HCT116 (cell line): ENCODE measurements around the gene ERC1. TPM values are rescaled to one million over a fixed set of nuclear protein-coding genes. Genes with fewer than 3 reads are reported as not detected.

ENCODE experiments used
- ATAC-seq: fragments of 200-7000 bp; cut with Tn5 transposase; 2 replicates; pipeline ENCODE4 v1.9.1; 2020; ENCODE audit warnings: mild to moderate bottlenecking, moderate library complexity
- BruUV-seq: library from RNA; stranded (reverse); fragments of 400-500 nt; replicated peaks from 2 replicates; lab custom pipeline; 2021; lab: Mats Ljungman, UMichigan
- CTCF ChIA-PET: fragments of 300-600 bp; sonication (Branson Sonifier 250); formaldehyde crosslinking; loops from one replicate; lab custom pipeline; 2021; ENCODE audit warnings: antibody characterized with exemption; lab: Charles Lee
- POLR2A ChIA-PET: fragments of 300-600, 350-600 bp; sonication (Branson Sonifier 250); formaldehyde crosslinking; loops from one replicate; lab custom pipeline; 2021; ENCODE audit warnings: antibody characterized with exemption; lab: Charles Lee
- RAD21 ChIA-PET, 2 experiments: fragments of 300-600 bp; sonication (Branson Sonifier 250); formaldehyde crosslinking; loops; one replicate each; lab custom pipeline; 2023; ENCODE audit warnings: low total read pairs in 2 of 2; ENCODE audit not compliant: uncharacterized antibody in 2 of 2, unreplicated experiment in 2 of 2, low non-redundant PET in 1 of 2; lab: Charles Lee
- DNase-seq: peaks from one replicate; pipeline ENCODE4 v3.0.0-alpha.2; 2010; ENCODE audit warnings: low read depth, low spot score
- H2AFZ ChIP-seq: fragments of 200-600 bp; shearing (Covaris generic), sonication (generic); 2 replicates; pipeline ENCODE4 v1.6.1; 2017; ENCODE audit warnings: low read depth, mixed run types, mixed read lengths, antibody characterized with exemption, low read length; ENCODE audit not compliant: poor library complexity, severe bottlenecking
- H3K27ac ChIP-seq: 2 replicates; pipeline ENCODE4 v1.5.1; 2012; ENCODE audit warnings: low read depth, low read length
- H3K27me3 ChIP-seq: fragments of 200-600 bp; sonication (generic); 2 replicates; pipeline ENCODE4 v1.6.1; 2016; ENCODE audit warnings: mixed run types, low read length, mixed read lengths; ENCODE audit not compliant: insufficient read depth
- H3K36me3 ChIP-seq, 2 experiments: fragments of 200-500 bp in 1 of 2; fragments of 200-600 bp in 1 of 2; sonication (Bioruptor generic) in 1 of 2; sonication (generic) in 1 of 2; 2 replicates each; pipeline versions ENCODE4 v1.5.1 to v1.6.1; 2014 to 2016; ENCODE audit warnings: low read length in 2 of 2, inconsistent platforms in 1 of 2, mixed read lengths in 1 of 2, mixed run types in 1 of 2; ENCODE audit not compliant: insufficient read depth in 2 of 2, control insufficient read depth in 1 of 2
- H3K4me1 ChIP-seq, 2 experiments: fragments of 200-600 bp in 1 of 2; sonication (generic) in 1 of 2; 2 replicates each; pipeline versions ENCODE4 v1.5.1 to v1.6.1; 2012 to 2017; ENCODE audit warnings: low read length in 2 of 2, inconsistent platforms in 1 of 2, mild to moderate bottlenecking in 1 of 2, mixed read lengths in 1 of 2, mixed run types in 1 of 2, moderate library complexity in 1 of 2; ENCODE audit not compliant: insufficient read depth in 2 of 2, control insufficient read depth in 1 of 2
- H3K4me2 ChIP-seq: fragments of 200-600 bp; sonication (generic); 2 replicates; pipeline ENCODE4 v1.6.1; 2017; ENCODE audit warnings: mixed run types, low read length, mixed read lengths
- H3K4me3 ChIP-seq, 2 experiments: fragments of 200-600 bp in 1 of 2; sonication (generic) in 1 of 2; replicated peaks in 1 of 2; 2 replicates each; pipeline ENCODE4 v1.5.1; 2011 to 2016; ENCODE audit warnings: low read length in 2 of 2, control low read depth in 1 of 2, low read depth in 1 of 2, mild to moderate bottlenecking in 1 of 2, mixed read lengths in 1 of 2, mixed run types in 1 of 2
- H3K79me2 ChIP-seq: fragments of 200-600 bp; sonication (generic); 2 replicates; pipeline ENCODE4 v1.6.1; 2017; ENCODE audit warnings: mild to moderate bottlenecking, mixed run types, low read length, moderate library complexity, mixed read lengths; ENCODE audit not compliant: insufficient read depth
- H3K9ac ChIP-seq: fragments of 200-600 bp; sonication (generic); 2 replicates; pipeline ENCODE4 v1.6.1; 2016; ENCODE audit warnings: low read length, mixed read lengths
- H3K9me2 ChIP-seq: fragments of 200-600 bp; sonication (generic), shearing (Covaris generic); 2 replicates; pipeline ENCODE4 v1.6.1; 2017; ENCODE audit warnings: mixed run types, mild to moderate bottlenecking, moderate library complexity; ENCODE audit not compliant: insufficient read depth
- H3K9me3 ChIP-seq, 2 experiments: fragments of 200-500 bp in 1 of 2; fragments of 200-600 bp in 1 of 2; sonication (Bioruptor generic) in 1 of 2; sonication (generic) in 1 of 2; 2 replicates each; pipeline ENCODE4 v1.6.1; 2014 to 2017; ENCODE audit warnings: low read length in 2 of 2, mixed read lengths in 2 of 2, inconsistent platforms in 1 of 2, low read depth in 1 of 2, mild to moderate bottlenecking in 1 of 2, mixed run types in 1 of 2, moderate library complexity in 1 of 2; ENCODE audit not compliant: control insufficient read depth in 1 of 2, insufficient read depth in 1 of 2
- H4K20me1 ChIP-seq: fragments of 200-600 bp; sonication (generic), shearing (Covaris generic); 2 replicates; pipeline ENCODE4 v1.6.1; 2017; ENCODE audit warnings: mixed run types, mild to moderate bottlenecking, moderate library complexity; ENCODE audit not compliant: insufficient read depth
- CBX3 ChIP-seq: IDR thresholded peaks from 2 replicates; pipeline ENCODE4 v1.6.1; 2012; ENCODE audit warnings: low read depth
- CEBPB ChIP-seq: IDR thresholded peaks from 2 replicates; pipeline ENCODE4 v1.6.1; 2012; ENCODE audit warnings: low read depth
- FOSL1 ChIP-seq: IDR thresholded peaks from 2 replicates; pipeline ENCODE4 v1.6.1; 2012; ENCODE audit warnings: low read depth
- JUND ChIP-seq: IDR thresholded peaks from 2 replicates; pipeline ENCODE4 v1.6.1; 2012
- POLR2AphosphoS5 ChIP-seq: IDR thresholded peaks from 2 replicates; pipeline ENCODE4 v1.6.1; 2011; ENCODE audit warnings: mild to moderate bottlenecking, low read depth, low read length, moderate library complexity
- RAD21 ChIP-seq: IDR thresholded peaks from 2 replicates; pipeline ENCODE4 v1.6.1; 2012; ENCODE audit warnings: low read depth, mild to moderate bottlenecking
- SIN3A ChIP-seq: IDR thresholded peaks from 2 replicates; pipeline ENCODE4 v1.6.1; 2012; ENCODE audit warnings: low read depth
- SP1 ChIP-seq: IDR thresholded peaks from 2 replicates; pipeline ENCODE4 v1.6.1; 2012; ENCODE audit warnings: low read depth
- SRF ChIP-seq: IDR thresholded peaks from 2 replicates; pipeline ENCODE4 v1.6.1; 2012; ENCODE audit warnings: low read depth
- ZFX ChIP-seq: fragments of 450-650 bp; IDR thresholded peaks from 2 replicates; pipeline ENCODE4 v1.6.1; 2017
- ZNF274 ChIP-seq: fragments of 200-500 bp; sonication (Bioruptor generic); IDR thresholded peaks from 2 replicates; pipeline ENCODE4 v1.6.1; 2014; ENCODE audit warnings: mild to moderate bottlenecking, low read depth, low read length, inconsistent platforms
- intact Hi-C: fragments of 100-400 bp; cut with micrococcal nuclease; formaldehyde crosslinking; loops from 2 replicates; pipeline ENCODE4 v1.10.0; 2022
- total RNA-seq: library from RNA; stranded (reverse); gene quantifications from one replicate; pipeline ENCODE4 v1.2.1, GENCODE V29; 2021; ENCODE audit not compliant: unreplicated experiment
- TF ChIP-seq, protein P1 (sequence below): IDR thresholded peaks from 2 replicates; pipeline ENCODE4 v1.6.1; 2012
- TF ChIP-seq, protein P2 (sequence below): IDR thresholded peaks from 2 replicates; pipeline ENCODE4 v1.6.1; 2012
- TF ChIP-seq, protein P3 (sequence below): IDR thresholded peaks from 2 replicates; pipeline ENCODE4 v1.6.1; 2011; ENCODE audit warnings: mild to moderate bottlenecking, low read length, moderate library complexity; ENCODE audit not compliant: insufficient replicate concordance; ENCODE audit errors: extremely low read depth
- TF ChIP-seq, protein P4 (sequence below): IDR thresholded peaks from 2 replicates; pipeline ENCODE4 v1.6.1; 2012; ENCODE audit warnings: low read depth

The ERC1 gene
- total RNA-seq, 1 experiment from 2014 or later = 41.9 TPM

DNA sequence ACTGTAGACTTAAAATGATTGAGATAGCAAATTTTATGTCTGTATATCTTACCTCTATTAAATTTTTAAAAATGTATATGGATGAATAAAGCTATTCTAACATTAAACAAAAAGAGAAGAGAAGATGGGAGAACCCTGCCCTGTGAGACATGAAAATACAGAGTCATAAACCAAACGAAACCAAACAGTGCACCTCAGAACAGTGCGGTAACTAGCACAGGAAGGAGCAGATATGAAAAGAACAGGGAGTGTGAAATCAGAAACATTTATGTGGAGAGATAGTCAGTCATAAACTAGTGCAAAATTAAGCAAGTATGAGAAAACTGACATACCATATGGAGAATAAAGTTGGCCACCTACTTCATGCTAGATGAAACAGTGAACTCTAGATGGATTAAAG lies 135.1 kb downstream of the ERC1 start:
- POLR2A ChIA-PET = no interaction called here
- intact Hi-C loops = no loop called here
- ATAC-seq (no peak), DNase-seq (no peak)
- no peaks in the 10 kb centered on the region for H3K27me3 ChIP-seq
- H3K4me1 ChIP-seq = peaks cover 24 to 26% of the 10 kb centered on the region in 2 experiments
- no peaks in the 10 kb centered on the region for H3K36me3 ChIP-seq
- no peaks in the 10 kb centered on the region for H3K79me2 ChIP-seq
- no peaks in the 10 kb centered on the region for H4K20me1 ChIP-seq
- no peak overlapping the region for H3K4me2 ChIP-seq
- H3K9me2 ChIP-seq = no peaks in the 10 kb centered on the region
- H3K9me3 ChIP-seq = no peaks in the 10 kb centered on the region
- no peak overlapping the region for H3K9ac ChIP-seq
- RAD21 ChIA-PET = no interaction called here
- BruUV-seq = no TSS peak
- TF ChIP-seq ZFX = no peak
- TF ChIP-seq, protein P1, sequence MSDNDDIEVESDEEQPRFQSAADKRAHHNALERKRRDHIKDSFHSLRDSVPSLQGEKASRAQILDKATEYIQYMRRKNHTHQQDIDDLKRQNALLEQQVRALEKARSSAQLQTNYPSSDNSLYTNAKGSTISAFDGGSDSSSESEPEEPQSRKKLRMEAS = no peak
- TF ChIP-seq SP1 = no peak
- TF ChIP-seq, protein P2, sequence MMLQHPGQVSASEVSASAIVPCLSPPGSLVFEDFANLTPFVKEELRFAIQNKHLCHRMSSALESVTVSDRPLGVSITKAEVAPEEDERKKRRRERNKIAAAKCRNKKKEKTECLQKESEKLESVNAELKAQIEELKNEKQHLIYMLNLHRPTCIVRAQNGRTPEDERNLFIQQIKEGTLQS = no peak
- TF ChIP-seq, protein P3, sequence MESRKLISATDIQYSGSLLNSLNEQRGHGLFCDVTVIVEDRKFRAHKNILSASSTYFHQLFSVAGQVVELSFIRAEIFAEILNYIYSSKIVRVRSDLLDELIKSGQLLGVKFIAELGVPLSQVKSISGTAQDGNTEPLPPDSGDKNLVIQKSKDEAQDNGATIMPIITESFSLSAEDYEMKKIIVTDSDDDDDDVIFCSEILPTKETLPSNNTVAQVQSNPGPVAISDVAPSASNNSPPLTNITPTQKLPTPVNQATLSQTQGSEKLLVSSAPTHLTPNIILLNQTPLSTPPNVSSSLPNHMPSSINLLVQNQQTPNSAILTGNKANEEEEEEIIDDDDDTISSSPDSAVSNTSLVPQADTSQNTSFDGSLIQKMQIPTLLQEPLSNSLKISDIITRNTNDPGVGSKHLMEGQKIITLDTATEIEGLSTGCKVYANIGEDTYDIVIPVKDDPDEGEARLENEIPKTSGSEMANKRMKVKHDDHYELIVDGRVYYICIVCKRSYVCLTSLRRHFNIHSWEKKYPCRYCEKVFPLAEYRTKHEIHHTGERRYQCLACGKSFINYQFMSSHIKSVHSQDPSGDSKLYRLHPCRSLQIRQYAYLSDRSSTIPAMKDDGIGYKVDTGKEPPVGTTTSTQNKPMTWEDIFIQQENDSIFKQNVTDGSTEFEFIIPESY = no peak
- no peak for TF ChIP-seq JUND
- TF ChIP-seq CBX3 = no peak
- no peak for TF ChIP-seq POLR2AphosphoS5
- TF ChIP-seq, protein P4, sequence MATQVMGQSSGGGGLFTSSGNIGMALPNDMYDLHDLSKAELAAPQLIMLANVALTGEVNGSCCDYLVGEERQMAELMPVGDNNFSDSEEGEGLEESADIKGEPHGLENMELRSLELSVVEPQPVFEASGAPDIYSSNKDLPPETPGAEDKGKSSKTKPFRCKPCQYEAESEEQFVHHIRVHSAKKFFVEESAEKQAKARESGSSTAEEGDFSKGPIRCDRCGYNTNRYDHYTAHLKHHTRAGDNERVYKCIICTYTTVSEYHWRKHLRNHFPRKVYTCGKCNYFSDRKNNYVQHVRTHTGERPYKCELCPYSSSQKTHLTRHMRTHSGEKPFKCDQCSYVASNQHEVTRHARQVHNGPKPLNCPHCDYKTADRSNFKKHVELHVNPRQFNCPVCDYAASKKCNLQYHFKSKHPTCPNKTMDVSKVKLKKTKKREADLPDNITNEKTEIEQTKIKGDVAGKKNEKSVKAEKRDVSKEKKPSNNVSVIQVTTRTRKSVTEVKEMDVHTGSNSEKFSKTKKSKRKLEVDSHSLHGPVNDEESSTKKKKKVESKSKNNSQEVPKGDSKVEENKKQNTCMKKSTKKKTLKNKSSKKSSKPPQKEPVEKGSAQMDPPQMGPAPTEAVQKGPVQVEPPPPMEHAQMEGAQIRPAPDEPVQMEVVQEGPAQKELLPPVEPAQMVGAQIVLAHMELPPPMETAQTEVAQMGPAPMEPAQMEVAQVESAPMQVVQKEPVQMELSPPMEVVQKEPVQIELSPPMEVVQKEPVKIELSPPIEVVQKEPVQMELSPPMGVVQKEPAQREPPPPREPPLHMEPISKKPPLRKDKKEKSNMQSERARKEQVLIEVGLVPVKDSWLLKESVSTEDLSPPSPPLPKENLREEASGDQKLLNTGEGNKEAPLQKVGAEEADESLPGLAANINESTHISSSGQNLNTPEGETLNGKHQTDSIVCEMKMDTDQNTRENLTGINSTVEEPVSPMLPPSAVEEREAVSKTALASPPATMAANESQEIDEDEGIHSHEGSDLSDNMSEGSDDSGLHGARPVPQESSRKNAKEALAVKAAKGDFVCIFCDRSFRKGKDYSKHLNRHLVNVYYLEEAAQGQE = no peak
- TF ChIP-seq CEBPB = no peak
- no peak for TF ChIP-seq SRF
- TF ChIP-seq ZNF274 = no peak
- no peak for TF ChIP-seq FOSL1
- TF ChIP-seq SIN3A = no peak
- TF ChIP-seq RAD21 = no peak
- H3K4me3 ChIP-seq = no peak overlapping the region
- CTCF ChIA-PET = interaction anchor here (1.4 kb wide), 1 partner anchor 8 kb away, joined by 9 read pairs; no protein-coding TSS in a partner anchor
- no peak overlapping the region for H2AFZ ChIP-seq
- no peak overlapping the region for H3K27ac ChIP-seq
